ENCODE measurements around the gene RNF157. TPM values are rescaled to one million over a fixed set of nuclear protein-coding genes. Genes with fewer than 3 reads are reported as not detected.

The RNF157 gene
- total and polyA plus RNA-seq, 2 of the 13 experiments (the other 11 are each of a cell fraction or from before 2014, with no cell fraction given), result 0.44 to 1.5 TPM

GRCh38 chr17:76132574-76133338, 107.5 kb downstream of the RNF157 start (continued):
- TF ChIP-seq U2AF2 (IDR thresholded peaks at IDR 0.05; ENCODE audit: low read depth, low read length), result no peak
- no peak for TF ChIP-seq KDM5A (IDR thresholded peaks at IDR 0.05; ENCODE audit: borderline replicate concordance, low read length)
- TF ChIP-seq ZBTB26 (CRISPR knock-in tag; IDR thresholded peaks at IDR 0.05; ENCODE audit: borderline replicate concordance), result no peak
- 0 out of 2 replicates have a peak, but pooled peaks have one; percentile 42 for TF ChIP-seq MYPOP (CRISPR knock-in tag; IDR thresholded peaks at IDR 0.05)
- no peak for TF ChIP-seq MXI1 (IDR thresholded peaks at IDR 0.05; ENCODE audit: borderline replicate concordance, low read depth, low read length)
- TF ChIP-seq MED8 (CRISPR knock-in tag; IDR thresholded peaks at IDR 0.05; ENCODE audit: insufficient replicate concordance), result no peak
- TF ChIP-seq PATZ1 (CRISPR knock-in tag; IDR thresholded peaks at IDR 0.05), result peak; percentile 59
- no peak for TF ChIP-seq ZNF570 (CRISPR knock-in tag; IDR thresholded peaks at IDR 0.05; ENCODE audit: borderline replicate concordance)
- TF ChIP-seq ZBTB1 (CRISPR knock-in tag; IDR thresholded peaks at IDR 0.05; ENCODE audit: borderline replicate concordance), result no peak
- TF ChIP-seq ZNF780A (CRISPR knock-in tag; IDR thresholded peaks at IDR 0.05), result no peak; the same call in 1 of the 2 replicates
- TF ChIP-seq ZNF879 (CRISPR knock-in tag; IDR thresholded peaks at IDR 0.05), result no peak
- no peak for TF ChIP-seq ZNF367 (CRISPR knock-in tag; IDR thresholded peaks at IDR 0.05; ENCODE audit: borderline replicate concordance)
- TF ChIP-seq ZNF703 (CRISPR knock-in tag; IDR thresholded peaks at IDR 0.05; ENCODE audit: borderline replicate concordance), result no peak
- TF ChIP-seq NKX3-1 (CRISPR knock-in tag; IDR thresholded peaks at IDR 0.05), result no peak
- TF ChIP-seq NFRKB (IDR thresholded peaks at IDR 0.05), result no peak
- TF ChIP-seq LRRFIP1 (CRISPR knock-in tag; conservative IDR thresholded peaks at IDR 0.05), result no peak
- TF ChIP-seq TBX3 (IDR thresholded peaks at IDR 0.05; ENCODE audit: borderline replicate concordance), result no peak
- TF ChIP-seq ZNF605 (CRISPR knock-in tag; IDR thresholded peaks at IDR 0.05), result no peak
- TF ChIP-seq BCL6 (CRISPR knock-in tag; IDR thresholded peaks at IDR 0.05), result peak; percentile 62; the same call in 1 of the 2 replicates
- no peak for TF ChIP-seq PHB2 (IDR thresholded peaks at IDR 0.05; ENCODE audit: partially characterized antibody)
- no peak for TF ChIP-seq MTA3 (CRISPR knock-in tag; IDR thresholded peaks at IDR 0.05)
- TF ChIP-seq HMG20B (CRISPR knock-in tag; conservative IDR thresholded peaks at IDR 0.05), result peak; percentile 79
- no peak for TF ChIP-seq HDAC6 (IDR thresholded peaks at IDR 0.05; ENCODE audit: low read depth, low read length)
- TF ChIP-seq YY1 (IDR thresholded peaks at IDR 0.05; ENCODE audit: insufficient read depth, insufficient replicate concordance, low read depth, low read length), result no peak
